Activated CD8-positive, alpha-beta memory T cell treated with anti-CD3 and anti-CD28 coated beads for 36 hours (primary cell): ENCODE measurements around the gene VTA1. TPM values are rescaled to one million over a fixed set of nuclear protein-coding genes. Genes with fewer than 3 reads are reported as not detected.
"Not testable (repeated sequence)": the region's sequence is repeated elsewhere in the genome, so short reads cannot be mapped to it uniquely, and the experiment has no call there.

ENCODE experiments used
- CTCF ChIA-PET: fragments of 350-600 bp; sonication (Branson Sonifier 250); formaldehyde crosslinking; loops from one replicate; lab custom pipeline; 2021; ENCODE audit warnings: antibody characterized with exemption; lab: Charles Lee
- POLR2A ChIA-PET: fragments of 350-600 bp; sonication (Branson Sonifier 250); formaldehyde crosslinking; loops from one replicate; lab custom pipeline; 2021; ENCODE audit warnings: antibody characterized with exemption; lab: Charles Lee
- total RNA-seq, 2 experiments: library from RNA; stranded (reverse); gene quantifications; one replicate each; pipeline ENCODE4 v1.2.3, GENCODE V29; 2021

Gene VTA1
- total RNA-seq, 2 experiments from 2014 or later: 52.6 to 57.3 TPM

DNA sequence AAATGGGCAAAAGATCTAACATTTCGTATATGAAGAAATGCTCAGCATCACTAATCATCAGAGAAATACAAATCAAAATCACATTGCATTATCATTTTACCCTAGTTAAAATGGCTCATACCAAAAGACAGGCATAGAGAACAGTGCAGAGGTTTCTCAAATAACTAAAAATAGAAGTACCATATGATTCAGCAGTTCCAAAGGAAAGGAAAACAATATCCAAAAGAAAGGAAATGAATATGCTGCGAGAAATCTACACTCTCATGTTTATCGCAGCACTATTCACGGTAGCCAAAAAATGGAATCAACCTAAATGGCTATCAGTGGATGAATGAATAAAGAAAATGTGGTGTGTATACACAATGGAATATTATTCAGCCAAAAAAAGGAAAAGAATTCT, 63.5 kb downstream of the VTA1 start:
- ChIA-PET CTCF (no interaction called here), POLR2A (no interaction called here)

DNA sequence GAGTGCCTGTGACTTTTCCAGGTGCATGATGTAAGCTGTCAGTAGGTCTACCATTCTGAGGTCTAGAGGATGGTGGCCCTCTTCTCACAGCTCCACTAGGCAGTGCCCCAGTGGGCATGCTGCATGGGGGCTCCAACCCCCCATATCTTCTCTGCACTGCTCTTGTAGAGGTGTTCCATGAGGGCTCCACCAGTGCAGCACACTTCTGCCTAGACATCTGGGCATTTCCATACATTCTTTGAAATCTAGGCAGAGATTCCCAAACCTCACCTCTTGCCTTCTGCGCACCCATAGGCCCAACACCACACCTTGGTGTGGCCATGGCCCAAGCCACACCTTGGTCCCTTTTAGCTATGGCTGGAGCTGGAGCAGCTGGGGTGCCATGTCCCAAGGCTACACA, 66.3 kb downstream of the VTA1 start:
- ChIA-PET CTCF (no interaction called here), POLR2A (no interaction called here)

DNA sequence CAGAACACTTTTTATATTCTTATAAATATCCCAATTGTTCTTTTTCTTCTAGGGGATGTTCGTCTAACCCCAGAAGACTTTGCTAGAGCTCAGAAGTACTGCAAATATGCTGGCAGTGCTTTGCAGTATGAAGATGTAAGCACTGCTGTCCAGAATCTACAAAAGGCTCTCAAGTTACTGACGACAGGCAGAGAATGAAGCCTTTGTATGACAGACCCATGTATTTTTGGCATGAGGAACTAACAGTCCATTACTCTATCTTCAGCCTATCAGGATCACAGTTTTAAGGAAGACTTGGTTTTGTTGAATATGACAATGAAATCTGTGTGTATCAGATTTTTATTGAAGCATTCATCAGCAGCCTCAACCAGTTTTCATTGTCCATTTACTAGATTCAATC, 71.4 kb downstream of the VTA1 start:
- ChIA-PET CTCF (no interaction called here), POLR2A (no interaction called here)

DNA sequence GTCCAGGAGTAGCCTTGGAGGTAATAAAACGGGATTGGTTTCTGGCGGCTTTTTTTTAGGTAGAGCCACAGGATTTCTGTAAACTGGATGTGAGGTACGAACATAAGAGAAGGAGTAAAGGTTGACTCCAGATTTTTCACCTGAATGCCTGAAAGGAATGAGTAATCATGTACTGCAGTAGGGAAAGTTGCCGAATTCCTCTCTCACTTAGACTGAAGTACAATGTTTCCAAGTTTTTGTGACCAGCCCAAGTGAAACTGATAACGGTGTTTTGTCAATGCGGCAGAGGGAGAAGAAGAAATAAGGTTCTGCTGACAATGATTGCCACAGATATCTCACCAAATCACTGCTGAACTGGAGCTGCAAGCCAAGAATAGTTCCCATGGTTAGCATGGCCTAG, 75.0 kb downstream of the VTA1 start:
- ChIA-PET CTCF (no interaction called here), POLR2A (no interaction called here)

DNA sequence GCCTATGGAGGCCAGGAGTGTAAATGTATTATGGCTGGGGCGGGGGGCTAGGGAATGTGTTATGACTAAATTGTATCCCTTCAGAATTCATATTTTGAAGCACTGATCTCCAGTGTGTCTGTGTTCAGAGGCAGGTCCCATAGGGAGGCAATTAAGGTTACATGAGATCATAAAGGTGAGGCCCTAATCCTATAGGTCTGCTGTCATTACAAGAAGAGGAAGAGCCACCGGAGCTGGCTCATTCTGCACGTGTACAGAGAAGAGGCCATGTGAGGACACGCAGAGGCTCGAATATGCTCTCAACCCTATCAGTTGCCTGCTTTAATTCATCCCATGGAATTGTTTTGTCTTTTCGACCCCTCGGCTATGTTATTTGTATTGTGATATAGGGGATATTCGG, 76.9 kb downstream of the VTA1 start:
- CTCF ChIA-PET: interaction anchor here (0.7 kb wide), 1 partner anchor 100 kb away, joined by 3 read pairs; no protein-coding TSS in a partner anchor
- POLR2A ChIA-PET: no interaction called here

DNA sequence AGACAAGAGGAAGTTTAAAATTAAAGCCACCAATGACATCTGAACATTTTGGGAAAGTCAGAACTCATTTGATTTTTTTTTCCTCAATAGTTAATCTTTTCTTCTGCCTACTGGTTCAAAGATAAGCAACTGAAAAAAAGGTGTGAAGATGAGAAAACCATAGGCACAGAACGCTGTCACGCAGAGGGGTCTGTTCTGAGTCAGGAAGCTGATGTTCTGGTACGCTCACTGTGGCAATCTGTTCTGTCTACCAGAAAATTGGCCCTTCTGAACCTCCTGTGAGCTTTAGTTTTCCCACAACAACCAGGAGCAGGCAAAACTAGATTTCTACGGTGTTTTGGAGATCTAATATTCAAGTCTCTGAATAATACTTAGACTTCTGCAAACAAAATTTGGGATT, 78.1 kb downstream of the VTA1 start:
- ChIA-PET POLR2A (no interaction called here), CTCF (no interaction called here)

DNA sequence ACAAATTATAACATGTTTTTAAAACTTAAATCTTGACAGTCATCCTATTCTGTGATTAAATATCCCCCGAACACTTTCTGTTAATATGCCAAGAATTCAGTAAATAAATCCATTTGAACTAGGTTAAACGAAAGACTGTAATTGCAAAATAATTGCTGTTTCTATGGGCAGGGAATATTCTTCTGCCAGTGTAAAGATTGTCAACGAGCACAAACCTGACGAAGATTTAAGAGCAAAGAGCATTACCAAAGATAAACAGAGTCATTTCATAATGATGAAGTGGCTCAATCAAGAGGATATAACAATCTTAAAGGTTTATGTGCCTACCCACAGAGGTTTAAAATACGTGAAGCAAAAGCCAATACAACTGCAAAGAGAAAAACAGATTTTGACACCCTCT, 78.5 kb downstream of the VTA1 start:
- ChIA-PET POLR2A (no interaction called here), CTCF (no interaction called here)

DNA sequence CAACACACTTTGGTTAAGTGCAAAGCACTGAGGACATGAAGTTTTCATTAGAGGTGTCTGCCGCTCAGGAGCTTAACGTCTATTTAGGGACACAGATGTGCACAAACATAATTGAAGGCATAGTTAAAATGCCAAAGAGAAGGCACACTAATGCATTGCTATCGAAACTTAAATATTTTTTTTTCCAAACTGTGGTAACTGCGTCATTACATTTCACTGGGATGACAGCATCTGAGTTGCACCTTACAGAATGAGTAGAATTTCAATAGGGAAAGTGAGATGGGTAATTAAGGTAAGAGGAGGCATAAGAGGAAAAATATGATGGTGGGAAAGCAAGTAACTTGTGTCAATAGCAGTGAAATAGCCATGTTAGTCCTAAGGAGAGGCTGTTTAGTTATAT, 79.7 kb downstream of the VTA1 start:
- POLR2A ChIA-PET: no interaction called here
- CTCF ChIA-PET: no interaction called here

DNA sequence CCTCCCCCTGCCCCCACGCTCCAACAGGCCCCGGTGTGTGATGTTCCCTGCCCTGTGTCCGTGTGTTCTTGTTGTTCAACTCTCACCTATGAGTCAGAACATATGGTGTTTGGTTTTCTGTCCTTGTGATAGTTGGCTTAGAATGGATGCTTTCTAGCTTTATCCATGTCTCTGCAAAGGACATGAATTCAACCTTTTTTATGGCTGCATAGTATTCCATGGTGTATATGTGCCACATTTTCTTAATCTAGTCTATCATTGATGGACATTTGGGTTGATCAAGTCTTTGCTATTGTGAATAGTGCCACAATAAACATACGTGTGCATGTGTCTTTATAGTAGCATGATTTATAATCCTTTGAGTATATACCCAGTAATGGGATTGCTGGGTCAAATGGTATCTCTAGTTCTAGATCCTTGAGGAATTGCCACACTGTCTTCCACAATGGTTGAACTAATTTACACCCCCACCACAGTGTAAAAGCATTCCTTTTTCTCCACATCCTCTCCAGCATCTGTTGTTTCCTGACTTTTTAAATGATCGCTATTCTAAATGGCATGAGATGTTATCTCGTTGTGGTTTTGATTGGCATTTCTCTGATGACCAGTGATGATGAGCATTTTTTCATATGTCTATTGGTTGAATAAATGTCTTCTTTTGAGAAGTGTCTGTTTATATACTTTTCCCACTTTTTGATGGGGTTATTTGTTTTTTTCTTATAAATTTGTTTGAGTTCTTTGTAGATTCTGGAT, 82.6 kb downstream of the VTA1 start:
- POLR2A ChIA-PET, CTCF ChIA-PET: not testable (repeated sequence)

DNA sequence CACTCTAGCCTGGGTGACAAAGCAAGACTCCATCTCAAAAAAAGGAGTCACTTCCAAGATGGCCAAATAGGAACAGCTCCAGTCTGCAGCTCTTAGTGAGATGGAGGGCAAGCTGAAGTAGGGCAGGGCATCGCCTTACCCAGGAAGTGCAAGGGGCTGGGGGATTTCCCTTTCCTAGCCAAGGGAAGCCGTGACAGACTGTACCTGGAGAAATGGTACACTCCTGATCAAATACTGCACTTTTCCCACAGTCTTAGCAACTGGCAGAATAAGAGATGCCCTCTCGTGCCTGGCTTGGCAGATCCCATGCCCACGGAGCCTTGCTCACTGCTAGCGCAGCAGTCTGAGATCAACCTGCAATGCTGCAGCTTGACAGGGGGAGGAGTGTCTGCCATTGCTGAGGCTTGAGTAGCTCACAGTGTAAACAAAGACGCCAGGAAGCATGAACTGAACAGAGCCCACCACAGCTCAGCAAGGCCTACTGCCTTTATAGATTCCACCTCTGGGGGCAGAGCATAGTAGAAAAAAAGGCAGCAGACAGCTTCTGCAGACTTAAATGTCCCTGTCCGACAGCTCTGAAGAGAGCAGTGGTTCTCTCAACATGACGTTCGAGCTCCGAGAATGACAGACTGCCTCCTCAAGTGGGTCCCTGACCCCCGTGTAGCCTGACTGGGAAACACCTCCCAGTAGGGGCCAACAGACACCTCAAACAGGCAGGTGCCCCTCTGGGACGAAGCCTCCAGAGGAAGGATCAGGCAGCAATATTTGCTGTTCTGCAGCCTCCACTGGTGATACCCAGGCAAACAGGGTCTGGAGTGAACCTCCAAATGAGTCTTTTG, 85.4 kb downstream of the VTA1 start:
- CTCF ChIA-PET, POLR2A ChIA-PET: not testable (repeated sequence)

DNA sequence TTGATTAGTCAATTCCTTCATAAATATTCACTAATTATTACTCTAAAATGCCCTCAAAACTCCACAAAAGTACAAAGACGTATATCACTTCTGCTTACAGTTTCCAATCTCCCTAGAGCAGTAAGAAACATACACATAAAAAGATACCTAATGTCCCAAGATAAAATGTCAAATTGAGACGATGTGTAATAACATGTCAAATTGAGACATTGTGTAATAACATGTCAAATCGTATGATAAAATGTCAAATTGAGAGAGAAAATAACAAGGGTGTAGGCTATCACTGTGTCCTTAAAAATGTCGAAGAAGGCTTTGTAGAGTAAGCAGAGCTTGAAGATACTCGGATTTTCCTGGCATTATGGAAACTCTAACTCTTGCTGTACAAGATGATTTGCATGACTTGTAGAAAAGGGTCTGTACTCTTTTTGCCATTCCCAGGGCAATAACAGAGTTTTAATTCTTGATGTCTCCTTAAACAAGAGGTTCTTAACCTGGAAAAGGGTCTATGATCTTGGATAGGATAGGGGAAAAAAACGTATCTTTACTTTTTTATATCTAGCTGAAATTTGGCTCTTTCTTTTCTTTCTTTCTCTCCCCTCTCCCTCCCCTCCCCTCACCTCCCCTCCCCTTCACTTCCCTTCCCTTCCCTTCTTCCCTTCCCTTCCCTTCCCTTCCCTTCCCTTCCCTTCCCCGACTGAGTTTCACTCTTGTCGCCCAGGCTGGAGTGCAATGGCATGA, 87.1 kb downstream of the VTA1 start:
- POLR2A ChIA-PET: no interaction called here
- CTCF ChIA-PET: interaction anchor here (0.6 kb wide), 1 partner anchor 78 kb away, joined by 3 read pairs; no protein-coding TSS in a partner anchor

DNA sequence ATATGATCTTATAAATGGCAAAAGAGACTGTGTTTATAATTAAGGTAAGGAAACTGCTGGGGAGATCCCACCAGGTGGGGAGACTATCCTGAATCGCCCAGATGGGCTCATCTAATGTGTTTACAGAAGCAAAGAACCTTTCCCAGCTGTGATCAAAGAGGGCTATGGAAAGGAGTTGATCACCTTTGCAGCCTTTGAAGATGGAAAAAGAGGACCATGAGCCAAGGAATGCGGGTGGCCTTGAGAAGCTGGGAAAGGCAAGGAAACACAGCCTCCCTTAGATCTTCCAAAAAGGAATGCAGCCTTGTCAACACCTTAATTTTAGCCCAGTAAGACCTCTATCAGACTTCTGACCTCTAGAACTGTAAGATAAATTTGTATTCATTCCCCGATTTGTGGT, 88.2 kb downstream of the VTA1 start:
- POLR2A ChIA-PET: no interaction called here
- CTCF ChIA-PET: no interaction called here

DNA sequence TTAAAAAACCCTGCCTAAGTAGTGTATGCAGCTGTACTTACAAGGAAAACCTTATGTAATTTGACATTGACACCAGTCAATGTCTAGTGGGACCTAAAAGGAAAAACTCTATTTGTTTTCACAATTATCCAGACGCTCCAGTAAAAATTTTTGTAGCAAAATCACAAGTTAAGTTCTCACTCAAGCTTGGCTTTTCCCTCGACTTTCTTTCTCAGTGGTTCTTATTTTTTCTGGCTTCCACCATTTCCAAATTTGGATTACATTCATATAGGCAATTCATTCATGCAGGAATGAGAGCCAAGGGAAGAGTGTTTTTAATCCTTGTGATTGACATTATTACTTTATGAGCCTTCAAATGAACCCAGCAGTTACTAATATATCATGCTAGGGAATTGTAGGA, 88.7 kb downstream of the VTA1 start:
- ChIA-PET POLR2A (no interaction called here), CTCF (no interaction called here)

DNA sequence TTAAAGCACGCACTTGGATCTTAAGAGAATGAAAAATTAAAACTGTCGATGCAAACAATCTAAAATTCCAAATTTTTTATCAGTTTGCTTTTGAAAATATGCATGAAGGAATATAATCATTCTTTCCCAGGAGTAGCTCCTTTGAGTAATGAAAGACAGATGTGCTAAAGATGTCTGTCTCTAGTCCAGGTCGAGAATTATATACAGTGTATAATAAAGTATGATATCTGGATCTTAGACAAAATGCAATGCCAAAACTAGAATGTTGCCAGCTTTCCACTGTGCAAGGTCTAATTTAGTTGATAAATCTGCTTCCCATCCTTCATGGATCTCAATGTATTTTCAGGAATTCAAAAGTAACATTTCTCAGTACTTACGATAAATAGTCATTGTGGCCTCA, 89.6 kb downstream of the VTA1 start:
- CTCF ChIA-PET: no interaction called here
- POLR2A ChIA-PET: no interaction called here

DNA sequence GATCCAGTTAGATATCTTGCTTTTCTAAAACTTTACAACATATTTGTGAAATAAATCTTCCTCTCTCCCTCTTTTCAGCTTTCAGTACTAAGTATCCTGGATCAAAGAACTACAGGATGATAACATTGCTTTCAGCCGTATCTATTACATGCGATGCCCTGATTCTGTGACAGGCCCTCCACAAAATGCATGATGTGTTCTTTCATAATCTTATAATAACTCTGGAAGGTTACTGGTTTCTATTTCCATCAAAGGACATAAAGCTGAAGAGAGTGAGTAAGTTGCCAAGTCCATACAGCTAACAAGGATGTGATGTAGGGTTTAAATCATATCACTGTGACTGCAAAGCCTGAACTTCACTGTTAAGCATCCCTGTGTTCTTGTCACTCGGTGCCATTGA, 91.8 kb downstream of the VTA1 start:
- ChIA-PET POLR2A (no interaction called here), CTCF (no interaction called here)

DNA sequence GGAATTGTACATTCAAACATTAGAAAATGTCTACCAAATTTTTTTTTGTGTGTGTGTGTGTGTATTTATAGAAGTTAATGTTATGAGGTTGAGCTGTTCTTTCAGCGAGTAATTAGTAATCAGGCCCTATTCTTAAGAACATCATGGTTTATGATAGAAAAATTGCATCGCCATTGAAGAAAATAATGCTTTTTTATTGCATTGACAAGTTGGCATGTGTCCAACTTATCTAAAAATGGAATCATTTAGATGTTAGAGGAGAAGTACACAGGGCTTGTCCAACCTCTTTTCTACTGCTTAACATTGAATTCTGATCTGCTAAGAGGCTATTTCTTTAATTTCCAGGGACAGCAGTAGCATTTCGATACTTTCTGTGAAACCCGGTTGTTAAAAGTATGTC, 93.1 kb downstream of the VTA1 start:
- ChIA-PET CTCF (no interaction called here), POLR2A (no interaction called here)

DNA sequence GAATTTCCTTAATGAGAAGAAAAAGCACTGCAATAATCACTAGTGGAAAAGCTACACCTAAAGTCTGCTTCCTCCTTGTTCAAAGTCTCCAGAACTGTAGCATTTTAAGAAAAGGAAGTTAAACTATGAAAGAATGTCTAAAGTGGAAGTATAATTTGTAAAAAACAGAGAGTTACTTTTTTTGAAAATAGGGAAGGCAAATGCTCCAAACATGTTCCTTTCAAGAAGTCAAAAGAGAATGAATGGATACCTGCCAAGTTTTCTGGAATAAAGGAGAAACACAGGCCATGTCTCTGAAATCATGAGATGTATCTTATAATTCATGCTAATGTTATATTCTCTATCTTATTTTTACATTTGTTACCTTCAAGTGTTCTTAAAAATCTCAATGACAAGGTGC, 94.0 kb downstream of the VTA1 start:
- POLR2A ChIA-PET: no interaction called here
- CTCF ChIA-PET: no interaction called here

DNA sequence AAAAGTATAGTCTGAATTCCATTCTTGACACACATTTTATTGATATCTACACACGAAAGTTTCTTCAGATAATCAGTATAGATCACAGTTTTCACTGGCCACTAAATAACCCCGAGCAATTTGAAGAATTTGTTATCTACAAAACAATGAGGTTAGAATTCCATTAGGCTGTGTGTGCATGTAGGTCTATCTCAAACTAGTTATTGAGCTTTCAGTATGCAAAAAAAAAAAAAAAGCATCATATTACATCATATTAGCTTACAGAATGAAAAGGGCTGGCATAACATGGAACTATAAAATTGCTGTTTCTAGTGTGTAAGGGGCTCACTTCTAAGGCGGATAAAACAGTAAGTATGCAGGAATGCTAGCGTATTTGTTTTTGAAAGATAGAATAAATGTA, 95.2 kb downstream of the VTA1 start:
- POLR2A ChIA-PET: no interaction called here
- CTCF ChIA-PET: no interaction called here

DNA sequence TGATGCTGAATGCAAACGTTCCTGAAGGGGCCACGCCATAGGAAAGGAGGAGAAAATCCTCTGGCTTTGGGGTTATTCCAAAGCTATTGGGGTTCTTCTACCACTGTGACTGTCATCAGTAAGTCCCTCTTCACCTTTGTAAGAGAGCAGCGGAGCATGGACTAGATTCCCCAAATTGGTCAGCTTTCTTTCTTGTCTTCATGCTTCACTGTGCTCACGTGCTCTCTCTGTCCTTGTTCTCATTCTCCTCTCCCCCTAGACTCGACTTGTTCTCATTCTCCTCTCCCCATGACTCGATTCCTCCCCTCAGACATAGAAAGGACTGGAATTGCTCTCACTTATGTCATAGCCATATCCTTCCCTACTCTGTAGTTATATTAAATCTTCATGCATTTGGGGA, 99.9 kb downstream of the VTA1 start:
- CTCF ChIA-PET: no interaction called here
- POLR2A ChIA-PET: no interaction called here

DNA sequence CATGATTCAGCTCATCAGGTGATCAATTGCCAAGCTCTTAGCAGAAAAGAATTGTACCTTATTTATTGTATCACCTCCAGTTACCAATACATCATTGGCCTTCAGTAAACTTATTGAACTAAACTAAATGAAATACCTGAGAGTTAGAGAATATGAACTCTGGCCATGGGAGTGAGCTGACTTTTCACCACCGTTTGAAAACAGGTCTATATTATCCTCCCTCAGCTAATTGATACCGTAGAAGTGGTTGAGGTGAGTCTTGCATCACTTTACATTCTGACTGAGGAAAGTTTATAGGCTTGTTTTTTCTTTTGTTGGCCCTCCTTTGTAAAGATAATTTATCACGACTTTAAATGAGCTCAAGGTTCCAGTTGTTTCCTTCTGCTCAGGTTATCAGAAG, 102.2 kb downstream of the VTA1 start:
- CTCF ChIA-PET: interaction anchor here (0.6 kb wide), 1 partner anchor 20 kb away, joined by 3 read pairs; no protein-coding TSS in a partner anchor
- POLR2A ChIA-PET: no interaction called here
